Measurements from ENCODE around the gene COL10A1. TPM values are rescaled to one million over a fixed set of nuclear protein-coding genes. Genes with fewer than 3 reads are reported as not detected.

Gene COL10A1
- total and polyA plus RNA-seq, 8 donors: 0.07 to 15.4 (median 1.7) TPM; not detected in 4

GRCh38 chr6:116094041-116094440 lies 31.9 kb downstream of the COL10A1 start:
- DNase-seq (no peak), FAIRE-seq (no peak), ATAC-seq (no peak)
- H3K9me3 ChIP-seq: no peaks in the 10 kb centered on the region
- no peaks in the 10 kb centered on the region for H3K27me3 ChIP-seq
- no peak for TF ChIP-seq CTCF (IDR thresholded peaks at IDR 0.05)
- no peaks in the 10 kb centered on the region for H3K4me1 ChIP-seq
- H3K27ac ChIP-seq: no peak overlapping the region
- 92 to 94% methylated on average over 7 of the region's 7 CpGs for WGBS, 2 donors
- H3K36me3 ChIP-seq: no peaks in the 10 kb centered on the region
- intact Hi-C loops (cut with DNase I): loop anchor here in 1 of 3 donors (5.0 kb wide), 1 partner anchor 82 kb away; no protein-coding TSS in a partner anchor
- H3K4me3 ChIP-seq: no peak overlapping the region

- FAIRE-seq (no peak), DNase-seq (no peak), ATAC-seq (no peak)
- H3K4me3 ChIP-seq: no peak overlapping the region
- H3K9me3 ChIP-seq: no peaks in the 10 kb centered on the region
- H3K36me3 ChIP-seq: no peaks in the 10 kb centered on the region
- no peaks in the 10 kb centered on the region for H3K27me3 ChIP-seq
- intact Hi-C loops (cut with DNase I): loop anchor here in 1 of 3 donors (5.0 kb wide), 1 partner anchor 78 kb away; no protein-coding TSS in a partner anchor
- no peak overlapping the region for H3K27ac ChIP-seq
- no peak for TF ChIP-seq CTCF (IDR thresholded peaks at IDR 0.05)
- no peaks in the 10 kb centered on the region for H3K4me1 ChIP-seq
- 91% methylated on average over 2 of the region's 2 CpGs for WGBS, 2 donors
These were observed 35.7 kb downstream of the COL10A1 start for GRCh38 chr6:116090251-116090650.

- no peak overlapping the region for H3K4me3 ChIP-seq
- no peaks in the 10 kb centered on the region for H3K4me1 ChIP-seq
- H3K27ac ChIP-seq: no peak overlapping the region
- no peak for FAIRE-seq
- H3K36me3 ChIP-seq: no peaks in the 10 kb centered on the region
- H3K27me3 ChIP-seq: no peaks in the 10 kb centered on the region
- intact Hi-C loops (cut with DNase I): loop anchor here in 1 of 3 donors (10.0 kb wide), 1 partner anchor 74 kb away; no protein-coding TSS in a partner anchor
- no peaks in the 10 kb centered on the region for H3K9me3 ChIP-seq
- no peak for DNase-seq
- ATAC-seq: no peak
- TF ChIP-seq CTCF (IDR thresholded peaks at IDR 0.05): no peak
These were observed 37.0 kb downstream of the COL10A1 start for GRCh38 chr6:116088946-116089345.

- intact Hi-C loops (cut with DNase I): loop anchor here in 1 of 3 donors (10.0 kb wide), 1 partner anchor 73 kb away; no protein-coding TSS in a partner anchor
- 71 to 74% methylated on average over 4 of the region's 4 CpGs for WGBS, 2 donors
- Histone ChIP-seq H3K36me3 (no peaks in the 10 kb centered on the region), H3K27me3 (no peaks in the 10 kb centered on the region), H3K4me3 (no peak overlapping the region), H3K27ac (no peak overlapping the region), H3K4me1 (no peaks in the 10 kb centered on the region), H3K9me3 (no peaks in the 10 kb centered on the region)
- FAIRE-seq: no peak
- no peak for ATAC-seq
- no peak for TF ChIP-seq CTCF (IDR thresholded peaks at IDR 0.05)
- DNase-seq: no peak
These were observed 38.4 kb downstream of the COL10A1 start for GRCh38 chr6:116087437-116088027.

GRCh38 chr6:116084284-116084683 lies 41.6 kb downstream of the COL10A1 start:
- DNase-seq: no peak
- intact Hi-C loops (cut with DNase I): loop anchor here in 1 of 3 donors (10.0 kb wide), 1 partner anchor 69 kb away; no protein-coding TSS in a partner anchor
- Histone ChIP-seq H3K4me3 (no peak overlapping the region), H3K4me1 (no peaks in the 10 kb centered on the region), H3K36me3 (no peaks in the 10 kb centered on the region), H3K27me3 (no peaks in the 10 kb centered on the region), H3K27ac (no peak overlapping the region), H3K9me3 (no peaks in the 10 kb centered on the region)
- no peak for ATAC-seq
- 76 to 78% methylated on average over 2 of the region's 2 CpGs for WGBS, 2 donors
- TF ChIP-seq CTCF (IDR thresholded peaks at IDR 0.05): no peak
- FAIRE-seq: no peak
